ENCODE data around the gene PTPN22.

- no peak for TF ChIP-seq POLR2A (IDR thresholded peaks at IDR 0.05)
- TF ChIP-seq, protein P1, sequence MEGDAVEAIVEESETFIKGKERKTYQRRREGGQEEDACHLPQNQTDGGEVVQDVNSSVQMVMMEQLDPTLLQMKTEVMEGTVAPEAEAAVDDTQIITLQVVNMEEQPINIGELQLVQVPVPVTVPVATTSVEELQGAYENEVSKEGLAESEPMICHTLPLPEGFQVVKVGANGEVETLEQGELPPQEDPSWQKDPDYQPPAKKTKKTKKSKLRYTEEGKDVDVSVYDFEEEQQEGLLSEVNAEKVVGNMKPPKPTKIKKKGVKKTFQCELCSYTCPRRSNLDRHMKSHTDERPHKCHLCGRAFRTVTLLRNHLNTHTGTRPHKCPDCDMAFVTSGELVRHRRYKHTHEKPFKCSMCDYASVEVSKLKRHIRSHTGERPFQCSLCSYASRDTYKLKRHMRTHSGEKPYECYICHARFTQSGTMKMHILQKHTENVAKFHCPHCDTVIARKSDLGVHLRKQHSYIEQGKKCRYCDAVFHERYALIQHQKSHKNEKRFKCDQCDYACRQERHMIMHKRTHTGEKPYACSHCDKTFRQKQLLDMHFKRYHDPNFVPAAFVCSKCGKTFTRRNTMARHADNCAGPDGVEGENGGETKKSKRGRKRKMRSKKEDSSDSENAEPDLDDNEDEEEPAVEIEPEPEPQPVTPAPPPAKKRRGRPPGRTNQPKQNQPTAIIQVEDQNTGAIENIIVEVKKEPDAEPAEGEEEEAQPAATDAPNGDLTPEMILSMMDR (IDR thresholded peaks at IDR 0.05): no peak
Observed at GRCh38 chr1:113917400-113918082, 46.0 kb upstream of the PTPN22 start.

All from lower leg skin (tissue), 3 donors.